ENCODE measurements around the gene UFSP1.
"Not testable (repeated sequence)": the region's sequence is repeated elsewhere in the genome, so short reads cannot be mapped to it uniquely, and the experiment has no call there.

Gene UFSP1

DNA sequence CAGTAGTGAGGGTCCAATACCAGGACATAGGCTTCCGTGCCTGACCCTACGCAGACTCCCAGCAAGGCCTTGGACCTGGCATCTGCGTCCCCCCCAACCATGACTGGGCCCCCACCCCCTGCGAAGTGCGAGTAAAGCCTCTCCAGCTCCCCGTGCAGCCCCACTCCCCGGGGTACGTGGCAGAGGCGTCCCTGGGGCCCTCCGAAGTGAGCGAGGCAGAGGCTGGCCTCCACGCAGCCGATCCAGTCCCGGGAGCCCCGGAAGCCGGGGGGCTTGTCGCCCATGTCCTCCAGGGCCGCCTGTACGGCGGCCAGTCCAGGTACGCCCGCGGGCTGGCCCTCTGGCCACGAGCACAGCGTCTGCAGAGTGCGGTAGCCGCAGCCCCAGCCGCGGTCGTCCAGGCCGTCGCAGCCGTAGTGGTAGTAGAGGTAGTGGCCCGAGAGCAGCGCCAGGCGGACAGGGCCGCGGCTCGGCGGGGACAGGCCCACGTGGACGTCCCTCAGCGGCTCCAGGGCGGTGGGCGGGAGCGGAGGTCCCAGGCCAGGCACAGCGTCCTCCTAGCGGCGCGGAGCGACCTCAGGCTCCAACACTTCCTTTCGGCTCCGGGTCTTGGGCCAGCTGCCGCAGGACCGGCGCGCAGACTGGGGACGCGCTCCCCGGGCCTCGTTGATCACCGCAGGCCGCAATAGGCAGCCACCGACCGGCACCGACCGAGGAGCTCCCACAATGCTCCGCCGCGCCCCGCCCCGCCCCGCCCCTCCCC lies at the start of gene UFSP1:
UFSP1 (minus strand) TSS at position 728 of the 763 bp plus-strand sequence; CDS start at position 284, 444 bp downstream.
- DNase-seq = no peak

DNA sequence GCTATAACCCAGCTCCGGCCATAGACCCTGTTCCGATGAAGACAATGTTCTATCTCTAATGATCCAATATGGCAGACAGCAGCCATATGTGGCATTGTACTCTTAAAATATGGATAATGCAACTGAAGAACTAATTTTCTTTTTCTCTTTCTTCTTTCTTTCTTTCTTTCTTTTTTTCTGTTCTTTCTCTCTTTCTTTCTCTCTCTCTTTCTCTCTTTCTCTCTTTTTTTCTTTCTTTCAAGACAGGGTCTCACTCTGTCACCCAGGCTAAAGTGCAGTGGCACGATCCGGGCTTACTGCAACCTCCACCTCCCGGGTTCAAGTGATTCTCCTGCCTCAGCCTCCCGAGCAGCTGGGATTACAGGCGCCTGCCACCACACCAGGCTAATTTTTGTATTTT lies 46.7 kb upstream of the UFSP1 start:
- DNase-seq = not testable (repeated sequence)

DNA sequence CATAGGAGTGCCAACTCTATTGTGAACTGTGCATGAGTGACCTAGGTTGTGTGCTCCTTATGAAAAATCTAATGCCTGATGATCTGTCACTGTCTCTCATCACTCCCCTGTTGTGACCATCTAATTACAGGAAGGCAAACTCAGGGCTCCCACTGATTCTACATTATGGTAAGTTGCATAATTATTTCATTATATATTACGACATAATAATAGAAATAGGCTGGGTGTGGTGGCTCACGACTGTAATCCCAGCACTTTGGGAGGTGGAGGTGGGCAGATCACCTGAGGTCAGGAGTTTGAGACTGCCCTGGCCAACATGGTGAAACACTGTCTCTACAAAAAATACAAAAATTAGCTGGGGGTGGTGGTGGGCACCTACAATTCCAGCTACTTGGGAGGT lies 45.9 kb upstream of the UFSP1 start:
- not testable (repeated sequence) for DNase-seq

- no peak for DNase-seq
Observed at GRCh38 chr7:100933734-100934133, 44.2 kb upstream of the UFSP1 start.

DNA sequence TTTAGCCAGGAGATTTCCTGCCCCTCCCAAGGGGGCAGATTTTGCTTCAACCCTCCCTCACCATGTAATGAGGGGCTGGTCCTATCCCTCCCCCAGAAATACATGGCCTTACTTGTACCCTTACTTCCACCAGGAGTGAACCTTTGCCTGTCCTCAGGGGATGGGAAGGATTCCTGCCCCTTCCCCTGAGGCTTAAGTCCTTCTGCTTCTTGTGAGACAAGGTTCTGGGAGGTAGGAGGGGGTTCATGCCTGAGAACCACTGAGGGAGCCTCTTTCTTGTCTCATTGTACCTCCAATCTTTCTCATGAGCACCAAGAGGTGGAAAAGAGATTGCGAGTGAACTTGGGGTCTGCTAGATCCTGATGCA lies 40.3 kb upstream of the UFSP1 start:
- no peak for DNase-seq

DNA sequence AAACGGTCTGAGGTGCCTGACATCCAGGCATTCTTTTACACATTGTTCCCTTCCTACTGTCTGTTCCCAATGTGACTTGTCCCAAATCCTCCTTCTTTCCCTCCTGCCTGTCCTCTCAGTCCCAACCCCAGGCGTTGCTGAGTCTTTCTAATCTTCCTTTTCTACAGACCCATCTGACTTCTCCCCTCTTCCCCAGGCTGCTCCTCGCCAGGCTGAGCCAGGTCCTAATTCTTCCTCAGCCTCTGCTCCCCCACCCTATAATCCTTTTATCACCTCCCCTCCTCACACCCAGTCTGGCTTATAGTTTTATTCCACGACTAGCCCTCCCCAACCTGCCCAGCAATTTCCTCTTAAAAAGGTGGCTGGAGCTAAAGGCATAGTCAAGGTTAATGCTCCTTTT lies 34.1 kb upstream of the UFSP1 start:
- not testable (repeated sequence) for DNase-seq

DNA sequence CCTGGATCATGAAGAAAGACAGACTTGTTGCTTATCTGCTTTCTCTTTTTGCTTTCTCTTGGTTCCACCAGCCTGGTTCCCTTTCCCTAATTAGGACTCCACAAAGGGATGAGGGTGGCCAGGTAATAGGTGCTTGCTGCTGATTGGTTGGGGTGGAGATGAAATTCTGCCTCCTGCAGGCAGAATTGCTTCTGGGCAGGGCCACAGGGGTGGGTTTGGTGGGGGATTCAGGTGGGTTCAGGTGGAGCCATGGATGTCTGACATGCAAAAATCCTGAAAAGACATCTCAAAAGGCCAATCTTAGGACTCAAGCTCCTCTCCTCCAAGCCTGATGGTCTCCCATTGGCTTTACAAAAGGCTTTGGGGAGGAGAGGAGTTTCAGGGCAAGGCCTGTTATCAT lies 31.5 kb upstream of the UFSP1 start:
- DNase-seq = no peak

DNA sequence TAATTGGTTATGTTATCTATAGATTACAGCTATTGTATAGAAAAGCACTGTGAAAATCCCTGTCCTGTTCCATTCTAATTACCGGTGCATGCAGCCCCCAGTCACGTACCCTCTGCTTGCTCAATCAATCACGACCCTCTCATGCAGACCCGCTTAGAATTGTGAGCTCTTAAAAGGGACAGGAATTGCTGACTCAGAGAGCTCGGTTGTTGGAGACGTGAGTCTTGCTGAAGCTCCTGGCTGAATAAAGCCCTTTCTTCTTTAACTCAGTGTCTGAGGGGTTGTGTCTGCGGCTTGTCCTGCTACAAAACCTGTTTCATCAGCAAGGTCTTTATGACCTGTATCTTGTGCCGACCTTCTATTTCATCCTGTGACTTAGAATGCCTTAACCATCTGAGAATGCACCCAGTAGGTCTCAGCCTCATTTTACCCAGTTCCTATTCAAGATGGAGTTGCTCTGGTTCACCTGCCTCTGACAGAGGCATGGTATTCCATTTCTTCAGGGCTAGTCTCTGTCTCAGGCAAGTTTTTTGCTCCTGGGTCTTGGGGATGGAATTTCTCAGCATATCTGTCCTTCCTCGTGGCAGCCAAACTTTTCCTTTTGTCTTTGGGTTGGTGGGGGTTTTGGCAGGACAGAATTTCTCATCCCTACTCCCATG lies 30.4 kb upstream of the UFSP1 start:
- not testable (repeated sequence) for DNase-seq

DNA sequence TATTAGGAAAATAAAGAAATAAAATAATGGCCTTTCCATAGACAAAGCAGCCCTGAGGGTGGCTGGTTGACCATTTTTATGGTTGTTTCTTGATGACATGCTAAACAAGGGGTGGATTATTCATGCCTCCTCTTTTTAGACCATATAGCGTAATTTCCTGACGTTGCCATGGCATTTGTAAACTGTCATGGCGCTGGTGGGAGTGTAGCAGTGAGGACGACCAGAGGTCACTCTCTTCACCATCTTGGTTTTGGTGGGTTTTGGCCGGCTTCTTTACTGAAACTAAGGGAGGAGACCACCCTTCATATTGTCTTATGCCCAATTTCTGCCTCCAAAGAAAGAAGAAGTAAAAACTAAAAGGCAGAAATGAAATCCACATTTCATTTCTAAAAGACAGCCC lies 29.8 kb upstream of the UFSP1 start:
- not testable (repeated sequence) for DNase-seq

DNA sequence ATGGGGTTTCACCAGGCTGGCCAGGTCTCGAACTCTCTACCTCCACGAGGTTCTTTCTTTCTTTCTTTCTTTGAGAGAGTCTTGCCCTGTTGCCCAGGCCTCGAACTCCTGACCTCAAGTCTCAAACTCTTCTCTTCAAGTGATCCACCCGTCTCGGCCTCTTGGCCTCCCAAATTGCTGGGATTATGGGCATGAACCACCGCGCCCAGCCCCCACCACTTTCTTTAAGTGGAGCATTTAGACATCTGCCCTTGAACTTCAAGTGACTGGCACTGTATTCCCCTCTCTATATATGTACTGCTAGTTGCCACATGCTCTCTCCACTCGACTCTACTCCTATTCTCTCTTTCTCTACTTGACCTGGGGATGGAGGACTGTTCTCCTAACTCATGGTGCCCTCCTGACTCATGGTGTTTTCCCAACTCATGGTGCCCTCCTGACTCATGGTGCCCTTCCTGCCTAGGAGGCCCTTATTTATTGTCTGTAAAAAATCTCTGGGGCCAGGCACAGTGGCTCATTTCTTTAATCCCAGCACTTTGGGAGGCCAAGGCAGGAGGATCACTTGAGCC lies 25.4 kb upstream of the UFSP1 start:
- DNase-seq = no peak

GRCh38 chr7:100914208-100914878 lies 24.8 kb upstream of the UFSP1 start:
- DNase-seq = no peak

GRCh38 chr7:100911484-100911883 lies 22.0 kb upstream of the UFSP1 start:
- DNase-seq = no peak

GRCh38 chr7:100910443-100910842 lies 20.9 kb upstream of the UFSP1 start:
- DNase-seq = not testable (repeated sequence)

DNA sequence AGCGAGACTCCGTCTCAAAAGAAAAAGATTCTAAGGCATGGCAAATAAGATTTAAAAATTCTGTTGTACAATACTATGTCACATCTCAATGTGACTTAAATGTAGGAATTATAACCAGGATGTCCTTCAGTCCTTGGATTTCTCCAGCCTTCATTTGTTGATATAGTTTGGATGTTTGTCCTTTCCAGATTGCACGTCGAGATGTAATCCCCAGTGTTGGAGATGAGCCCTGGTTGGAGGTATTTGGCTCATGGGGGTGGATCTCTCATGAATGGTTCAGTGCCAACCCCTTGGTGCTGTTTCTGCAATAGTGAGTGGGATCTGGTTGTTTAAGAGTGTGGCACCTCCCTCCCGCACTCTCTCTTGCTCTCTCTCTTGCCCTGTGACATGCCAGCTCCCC lies 19.0 kb upstream of the UFSP1 start:
- no peak for DNase-seq

DNA sequence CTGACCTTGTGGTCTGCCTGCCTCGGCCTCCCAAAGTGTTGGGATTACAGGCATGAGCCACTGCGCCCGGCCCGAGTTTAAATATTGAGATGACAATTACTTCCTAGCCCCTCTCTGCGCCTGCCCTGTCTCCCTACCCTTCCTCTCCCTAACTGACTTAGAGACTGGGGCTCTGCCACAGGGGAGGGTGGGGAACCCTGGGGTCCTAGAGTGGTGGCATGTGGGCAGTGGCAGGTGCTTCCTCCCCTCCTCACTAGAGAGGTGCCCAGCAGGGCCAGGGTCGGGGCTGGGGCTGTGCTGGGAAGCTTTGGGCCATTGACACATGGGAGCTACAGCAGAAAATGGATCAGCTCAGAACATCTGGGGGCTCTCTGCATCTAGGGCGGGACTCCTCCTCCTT lies 13.1 kb upstream of the UFSP1 start:
- no peak for DNase-seq

DNA sequence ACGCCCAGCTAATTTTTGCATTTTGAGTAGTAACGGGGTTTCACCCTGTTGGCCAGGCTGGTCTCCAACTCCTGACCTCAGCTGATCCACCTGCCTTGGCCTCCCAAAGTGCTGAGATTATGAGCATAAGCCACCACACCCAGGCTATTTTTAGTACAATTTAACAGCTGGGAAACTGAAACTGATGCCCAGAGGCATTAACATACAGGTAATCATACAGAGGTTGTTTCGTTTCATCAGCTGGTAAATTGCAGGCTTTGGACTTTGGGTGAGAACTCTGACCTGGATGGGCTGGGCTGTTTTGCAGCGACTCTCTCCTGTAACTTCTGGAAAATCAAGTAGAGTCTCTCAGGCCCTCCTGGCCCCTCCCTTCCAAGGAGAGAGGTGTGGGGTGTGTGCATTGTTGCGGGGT lies 12.4 kb upstream of the UFSP1 start:
- DNase-seq = no peak

DNA sequence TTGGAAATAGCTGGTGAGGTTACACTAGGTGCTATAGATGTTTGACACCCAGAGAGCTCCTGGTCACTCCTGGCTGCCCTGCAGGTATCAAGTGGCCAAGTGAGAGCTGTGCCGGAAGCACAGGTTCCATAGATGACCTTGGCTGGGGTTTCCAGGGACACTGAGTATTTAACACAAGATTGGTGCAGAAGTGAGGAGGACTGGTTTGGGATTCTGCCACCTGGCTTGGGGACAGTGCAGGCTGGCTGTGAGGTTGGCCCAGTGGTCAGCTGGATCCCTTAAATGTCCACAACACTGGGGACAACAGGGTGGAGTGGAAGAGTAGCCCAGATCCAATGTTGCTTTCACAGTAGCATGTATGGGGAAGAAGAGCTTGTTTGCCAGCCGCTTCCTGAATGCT lies 11.5 kb upstream of the UFSP1 start:
- DNase-seq = no peak

- no peak for DNase-seq
Observed at GRCh38 chr7:100899432-100899831, 9.9 kb upstream of the UFSP1 start.

DNA sequence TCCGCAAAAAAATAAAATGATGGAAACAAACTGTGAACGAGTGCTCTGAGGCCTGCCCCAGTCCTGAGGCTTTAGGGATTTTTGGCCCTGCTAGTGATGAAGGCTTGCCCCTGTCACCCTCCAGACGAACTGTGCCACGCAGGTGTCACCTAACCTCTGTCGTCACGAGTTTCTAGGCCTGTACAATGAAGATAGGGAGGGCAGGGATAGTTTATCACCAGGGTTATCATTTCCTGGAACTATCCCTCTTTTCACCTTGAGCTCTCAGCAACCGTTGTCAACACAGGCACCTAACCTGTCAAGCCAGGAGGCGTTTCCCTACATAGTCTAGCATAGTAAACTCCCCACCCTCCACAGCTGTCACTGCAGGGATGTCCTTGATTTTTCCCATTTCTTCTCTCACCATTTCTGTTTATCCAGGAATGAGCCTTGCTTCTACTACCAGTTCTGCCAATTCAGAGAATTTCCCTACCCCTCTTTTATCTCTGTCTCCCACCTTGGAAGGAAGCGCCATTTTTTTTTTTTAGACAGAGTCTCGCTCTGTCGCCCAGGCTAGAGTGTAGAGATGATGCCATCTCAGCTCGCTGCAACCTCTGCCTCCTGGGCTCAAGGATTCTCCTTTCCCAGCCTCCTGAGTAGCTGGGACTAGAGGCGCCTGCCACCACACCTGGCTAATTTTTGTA lies 8.4 kb upstream of the UFSP1 start:
- no peak for DNase-seq

DNA sequence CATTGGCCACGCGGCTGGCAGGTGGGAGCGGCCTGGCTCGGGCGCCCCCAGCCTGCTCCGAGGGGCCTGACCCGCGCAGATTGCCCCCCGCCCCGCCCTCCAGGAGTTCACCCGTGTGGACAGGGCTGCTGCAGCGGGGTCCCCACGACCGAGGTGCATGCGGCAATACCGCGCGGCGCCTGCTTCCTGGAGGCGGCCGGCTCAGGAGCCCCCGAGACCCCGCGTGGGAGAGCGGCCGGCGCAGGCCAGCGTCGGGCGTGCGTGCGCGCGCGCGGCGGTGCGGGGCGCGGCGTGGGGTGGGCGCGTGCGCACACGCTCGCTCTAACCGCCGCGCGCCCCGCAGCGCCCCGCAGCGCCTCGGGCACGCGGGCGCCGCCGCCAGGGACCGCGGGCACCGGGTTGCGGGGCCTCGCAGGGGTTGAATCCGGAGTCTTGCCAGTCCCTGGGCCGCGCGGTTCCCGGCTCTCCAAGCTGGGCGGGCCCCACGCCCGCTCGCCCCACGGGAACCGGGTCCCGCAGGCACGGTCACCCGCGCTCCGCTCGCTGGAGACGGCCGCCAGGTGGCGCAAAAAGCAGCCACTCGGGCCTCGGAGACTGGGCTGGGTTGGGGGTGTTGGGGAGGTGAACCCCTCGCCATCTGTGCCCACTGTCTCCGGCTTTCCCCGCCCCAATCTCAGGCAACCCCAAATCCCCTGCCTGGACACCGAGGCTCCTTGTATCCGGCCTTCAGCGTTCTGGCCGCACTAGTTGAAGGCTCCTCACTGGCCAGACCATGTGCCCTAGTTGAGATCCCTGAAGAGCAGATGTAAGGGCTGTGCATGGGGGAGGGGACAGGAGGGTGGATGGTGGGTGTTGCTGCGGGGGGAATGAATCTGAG lies 7.5 kb upstream of the UFSP1 start:
- no peak for DNase-seq

DNA sequence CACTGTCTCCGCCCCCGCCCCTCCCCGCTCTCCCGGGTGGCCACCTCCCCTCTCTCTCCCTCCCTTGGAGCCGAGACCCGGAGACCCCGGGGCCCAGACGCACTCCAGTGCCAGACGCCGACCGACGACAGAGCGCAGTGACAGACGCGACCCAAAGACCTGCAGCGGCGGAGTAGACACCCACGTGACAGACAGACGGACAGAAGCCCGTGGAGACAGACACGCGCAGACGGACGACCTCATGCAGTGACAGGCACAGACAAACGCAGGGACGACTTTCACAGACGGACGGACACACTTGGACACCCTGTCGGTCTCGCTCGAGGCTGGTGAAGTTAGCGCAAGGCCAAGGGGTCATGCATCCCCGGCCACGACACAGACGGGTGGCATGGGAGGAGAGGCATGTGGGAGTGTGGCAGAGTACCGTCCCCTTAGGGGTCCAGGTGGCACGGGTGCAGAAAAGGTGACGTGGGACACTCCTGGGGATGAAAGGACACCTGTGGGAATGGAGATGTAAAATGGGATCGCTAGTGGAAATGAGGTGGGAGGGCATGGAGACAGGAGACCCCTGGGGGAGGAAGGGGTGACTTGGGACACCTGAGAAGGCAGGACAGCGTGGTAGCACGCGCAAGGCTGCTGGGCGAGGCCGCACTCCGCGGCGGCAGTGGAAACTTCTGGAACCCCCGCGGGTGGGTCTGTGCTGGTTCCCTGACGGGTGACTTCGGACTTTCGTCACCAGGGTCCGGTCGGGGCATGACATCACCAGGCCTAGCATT lies 6.6 kb upstream of the UFSP1 start:
- no peak for DNase-seq

DNA sequence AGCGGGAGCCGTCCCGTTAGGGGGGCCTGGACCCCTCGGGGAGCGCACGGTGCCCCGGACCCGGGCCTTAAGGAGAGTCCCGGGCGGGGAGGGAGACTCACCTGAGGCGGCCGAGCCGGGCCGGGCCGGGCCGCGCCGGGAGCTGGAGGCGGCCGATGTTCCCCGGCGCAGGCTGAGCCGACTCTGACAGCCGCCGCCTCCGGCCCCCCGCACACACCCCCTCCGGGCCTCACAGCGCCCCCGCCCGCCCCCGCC lies 6.1 kb upstream of the UFSP1 start, which contains the start of gene ACHE:
ACHE (minus strand) TSS at position 188 of the 255 bp plus-strand sequence. CDS start 1,656 bp downstream, outside the sequence.
- no peak for DNase-seq
